Measurements from ENCODE around the gene KIF26B.

DNA sequence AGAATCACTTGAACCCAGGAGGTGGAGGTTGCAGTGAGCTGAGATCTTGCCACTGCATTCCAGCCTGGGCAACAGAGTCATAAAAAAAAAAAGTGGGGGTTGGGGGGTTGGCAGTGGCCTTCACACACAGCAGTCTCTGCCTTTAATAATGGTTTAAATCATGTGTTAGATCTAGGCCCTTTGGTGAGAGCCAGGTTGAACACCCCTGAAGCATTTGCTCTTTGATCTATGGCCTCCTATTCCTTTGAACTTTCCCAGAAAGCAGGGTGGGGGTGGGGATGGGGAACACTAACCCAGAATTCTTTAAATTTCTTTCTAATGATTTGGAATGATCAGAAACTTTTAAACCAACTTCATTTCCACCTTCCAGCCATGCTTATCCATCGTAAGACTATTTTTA is 313.0 kb downstream of the KIF26B start:
- no peak for TF ChIP-seq CTCF (conservative IDR thresholded peaks at IDR 0.05; ENCODE audit: low read depth in 2 of 2)
- TF ChIP-seq, protein P1, sequence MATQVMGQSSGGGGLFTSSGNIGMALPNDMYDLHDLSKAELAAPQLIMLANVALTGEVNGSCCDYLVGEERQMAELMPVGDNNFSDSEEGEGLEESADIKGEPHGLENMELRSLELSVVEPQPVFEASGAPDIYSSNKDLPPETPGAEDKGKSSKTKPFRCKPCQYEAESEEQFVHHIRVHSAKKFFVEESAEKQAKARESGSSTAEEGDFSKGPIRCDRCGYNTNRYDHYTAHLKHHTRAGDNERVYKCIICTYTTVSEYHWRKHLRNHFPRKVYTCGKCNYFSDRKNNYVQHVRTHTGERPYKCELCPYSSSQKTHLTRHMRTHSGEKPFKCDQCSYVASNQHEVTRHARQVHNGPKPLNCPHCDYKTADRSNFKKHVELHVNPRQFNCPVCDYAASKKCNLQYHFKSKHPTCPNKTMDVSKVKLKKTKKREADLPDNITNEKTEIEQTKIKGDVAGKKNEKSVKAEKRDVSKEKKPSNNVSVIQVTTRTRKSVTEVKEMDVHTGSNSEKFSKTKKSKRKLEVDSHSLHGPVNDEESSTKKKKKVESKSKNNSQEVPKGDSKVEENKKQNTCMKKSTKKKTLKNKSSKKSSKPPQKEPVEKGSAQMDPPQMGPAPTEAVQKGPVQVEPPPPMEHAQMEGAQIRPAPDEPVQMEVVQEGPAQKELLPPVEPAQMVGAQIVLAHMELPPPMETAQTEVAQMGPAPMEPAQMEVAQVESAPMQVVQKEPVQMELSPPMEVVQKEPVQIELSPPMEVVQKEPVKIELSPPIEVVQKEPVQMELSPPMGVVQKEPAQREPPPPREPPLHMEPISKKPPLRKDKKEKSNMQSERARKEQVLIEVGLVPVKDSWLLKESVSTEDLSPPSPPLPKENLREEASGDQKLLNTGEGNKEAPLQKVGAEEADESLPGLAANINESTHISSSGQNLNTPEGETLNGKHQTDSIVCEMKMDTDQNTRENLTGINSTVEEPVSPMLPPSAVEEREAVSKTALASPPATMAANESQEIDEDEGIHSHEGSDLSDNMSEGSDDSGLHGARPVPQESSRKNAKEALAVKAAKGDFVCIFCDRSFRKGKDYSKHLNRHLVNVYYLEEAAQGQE (IDR thresholded peaks at IDR 0.05; ENCODE audit: unreplicated experiment) = no peak
- no peak for TF ChIP-seq POLR2AphosphoS5 (IDR thresholded peaks at IDR 0.05; ENCODE audit: low read depth)
- TF ChIP-seq EZH2phosphoT487 (IDR thresholded peaks at IDR 0.05; ENCODE audit: unreplicated experiment) = no peak
- no peak for TF ChIP-seq EZH2 (IDR thresholded peaks at IDR 0.05; ENCODE audit: low read depth, unreplicated experiment)
- TF ChIP-seq ZNF114 (CRISPR knock-in tag; IDR thresholded peaks at IDR 0.05) = no peak
- no peak for TF ChIP-seq NANOG (IDR thresholded peaks at IDR 0.05; ENCODE audit: borderline replicate concordance)
- no peak for TF ChIP-seq JUNB (IDR thresholded peaks at IDR 0.05; ENCODE audit: unreplicated experiment)
- no peak for TF ChIP-seq CREB1 (CRISPR knock-in tag; IDR thresholded peaks at IDR 0.05; ENCODE audit: low read depth)
- no peak for TF ChIP-seq STAT1 (IDR thresholded peaks at IDR 0.05; ENCODE audit: unreplicated experiment)
- no peak for TF ChIP-seq ZNF331 (CRISPR knock-in tag; IDR thresholded peaks at IDR 0.05; ENCODE audit: low read depth)
- TF ChIP-seq, protein P2, sequence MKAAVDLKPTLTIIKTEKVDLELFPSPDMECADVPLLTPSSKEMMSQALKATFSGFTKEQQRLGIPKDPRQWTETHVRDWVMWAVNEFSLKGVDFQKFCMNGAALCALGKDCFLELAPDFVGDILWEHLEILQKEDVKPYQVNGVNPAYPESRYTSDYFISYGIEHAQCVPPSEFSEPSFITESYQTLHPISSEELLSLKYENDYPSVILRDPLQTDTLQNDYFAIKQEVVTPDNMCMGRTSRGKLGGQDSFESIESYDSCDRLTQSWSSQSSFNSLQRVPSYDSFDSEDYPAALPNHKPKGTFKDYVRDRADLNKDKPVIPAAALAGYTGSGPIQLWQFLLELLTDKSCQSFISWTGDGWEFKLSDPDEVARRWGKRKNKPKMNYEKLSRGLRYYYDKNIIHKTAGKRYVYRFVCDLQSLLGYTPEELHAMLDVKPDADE (IDR thresholded peaks at IDR 0.05) = no peak
